Measurements from ENCODE around the gene USP44.

Gene USP44

DNA sequence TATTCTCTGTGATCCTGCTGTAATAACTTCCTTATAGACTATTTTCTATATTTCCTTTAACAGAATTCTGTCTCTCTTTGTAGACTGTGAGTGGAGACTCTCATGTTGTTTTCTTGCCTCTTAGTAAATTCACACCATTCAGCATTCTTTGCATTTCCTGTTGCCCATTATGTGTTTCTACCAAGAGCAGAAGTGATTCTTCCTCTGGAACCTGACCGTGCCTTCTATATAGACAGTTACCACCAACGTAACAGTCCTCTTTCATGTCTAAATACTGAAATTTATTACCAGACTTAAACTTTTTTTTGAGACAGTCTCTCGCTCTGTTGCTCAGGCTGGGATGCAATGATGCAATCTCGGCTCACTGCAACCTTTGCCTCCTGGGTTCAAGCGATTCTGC, 46.2 kb downstream of the USP44 start:
- Histone ChIP-seq H4K20me1 (ENCODE audit: control insufficient read depth, insufficient read depth, low read depth, low read length) (peaks cover 13% of the 10 kb centered on the region; the same call in 1 of the 2 replicates), H3K9me2 (replicated peaks; ENCODE audit: control insufficient read depth, low read length) (no peaks in the 10 kb centered on the region), H3K27ac (ENCODE audit: low read depth, low read length) (no peak overlapping the region), H3K4me1 (ENCODE audit: control insufficient read depth, low read length) (no peaks in the 10 kb centered on the region), H3F3A (ENCODE audit: control insufficient read depth, insufficient read depth) (peaks cover 39% of the 10 kb centered on the region), H3K4me3 (ENCODE audit: low read length) (no peak overlapping the region), H3K36me3 (ENCODE audit: control insufficient read depth, low read length) (peaks cover 95% of the 10 kb centered on the region), H3K9me3 (ENCODE audit: control insufficient read depth, insufficient read depth, low read length) (no peaks in the 10 kb centered on the region), H3K79me2 (ENCODE audit: control insufficient read depth, low read length) (peaks cover 79% of the 10 kb centered on the region), H3K27me3 (ENCODE audit: control insufficient read depth, low read length) (no peaks in the 10 kb centered on the region), H3K4me2 (ENCODE audit: low read length) (no peak overlapping the region)
- no peak for TF ChIP-seq EZH2phosphoT487 (IDR thresholded peaks at IDR 0.05; ENCODE audit: borderline replicate concordance, low read length)

DNA sequence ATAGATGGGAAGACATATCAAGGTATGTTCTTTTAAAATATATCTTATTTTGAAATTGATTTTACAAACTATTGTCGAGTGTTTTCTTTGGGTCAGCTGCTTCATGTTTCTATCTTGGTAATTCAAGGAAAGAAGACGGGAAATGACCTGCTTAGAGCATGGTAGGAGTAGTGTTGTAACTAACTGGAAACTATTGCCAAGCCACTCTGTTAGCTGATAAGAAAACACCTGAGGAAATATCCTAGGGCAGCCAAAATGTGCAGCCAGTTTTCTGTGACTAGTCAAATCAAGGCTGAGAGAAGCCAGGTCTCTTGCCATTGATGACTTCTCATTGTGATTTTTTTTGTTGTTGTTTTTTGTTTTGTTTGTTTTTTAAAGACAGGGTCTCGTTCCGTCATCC, 47.1 kb downstream of the USP44 start:
- H3K4me2 ChIP-seq (ENCODE audit: low read length) = no peak overlapping the region
- H3F3A ChIP-seq (ENCODE audit: control insufficient read depth, insufficient read depth) = peaks cover 32% of the 10 kb centered on the region
- peaks cover 95% of the 10 kb centered on the region for H3K36me3 ChIP-seq (ENCODE audit: control insufficient read depth, low read length)
- no peak overlapping the region for H3K27ac ChIP-seq (ENCODE audit: low read depth, low read length)
- TF ChIP-seq EZH2phosphoT487 (IDR thresholded peaks at IDR 0.05; ENCODE audit: borderline replicate concordance, low read length) = no peak
- TF ChIP-seq, protein P1, sequence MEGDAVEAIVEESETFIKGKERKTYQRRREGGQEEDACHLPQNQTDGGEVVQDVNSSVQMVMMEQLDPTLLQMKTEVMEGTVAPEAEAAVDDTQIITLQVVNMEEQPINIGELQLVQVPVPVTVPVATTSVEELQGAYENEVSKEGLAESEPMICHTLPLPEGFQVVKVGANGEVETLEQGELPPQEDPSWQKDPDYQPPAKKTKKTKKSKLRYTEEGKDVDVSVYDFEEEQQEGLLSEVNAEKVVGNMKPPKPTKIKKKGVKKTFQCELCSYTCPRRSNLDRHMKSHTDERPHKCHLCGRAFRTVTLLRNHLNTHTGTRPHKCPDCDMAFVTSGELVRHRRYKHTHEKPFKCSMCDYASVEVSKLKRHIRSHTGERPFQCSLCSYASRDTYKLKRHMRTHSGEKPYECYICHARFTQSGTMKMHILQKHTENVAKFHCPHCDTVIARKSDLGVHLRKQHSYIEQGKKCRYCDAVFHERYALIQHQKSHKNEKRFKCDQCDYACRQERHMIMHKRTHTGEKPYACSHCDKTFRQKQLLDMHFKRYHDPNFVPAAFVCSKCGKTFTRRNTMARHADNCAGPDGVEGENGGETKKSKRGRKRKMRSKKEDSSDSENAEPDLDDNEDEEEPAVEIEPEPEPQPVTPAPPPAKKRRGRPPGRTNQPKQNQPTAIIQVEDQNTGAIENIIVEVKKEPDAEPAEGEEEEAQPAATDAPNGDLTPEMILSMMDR (IDR thresholded peaks at IDR 0.05; ENCODE audit: low read depth, low read length, poor library complexity, severe bottlenecking) = no peak
- H3K79me2 ChIP-seq (ENCODE audit: control insufficient read depth, low read length) = peaks cover 83% of the 10 kb centered on the region
- no peaks in the 10 kb centered on the region for H3K27me3 ChIP-seq (ENCODE audit: control insufficient read depth, low read length)
- no peak overlapping the region for H3K4me3 ChIP-seq (ENCODE audit: low read length)
- no peaks in the 10 kb centered on the region for H3K4me1 ChIP-seq (ENCODE audit: control insufficient read depth, low read length)
- H4K20me1 ChIP-seq (ENCODE audit: control insufficient read depth, insufficient read depth, low read depth, low read length) = peaks cover 13% of the 10 kb centered on the region; the same call in 1 of the 2 replicates
- H3K9me2 ChIP-seq (replicated peaks; ENCODE audit: control insufficient read depth, low read length) = no peaks in the 10 kb centered on the region
- H3K9me3 ChIP-seq (ENCODE audit: control insufficient read depth, insufficient read depth, low read length) = no peaks in the 10 kb centered on the region

DNA sequence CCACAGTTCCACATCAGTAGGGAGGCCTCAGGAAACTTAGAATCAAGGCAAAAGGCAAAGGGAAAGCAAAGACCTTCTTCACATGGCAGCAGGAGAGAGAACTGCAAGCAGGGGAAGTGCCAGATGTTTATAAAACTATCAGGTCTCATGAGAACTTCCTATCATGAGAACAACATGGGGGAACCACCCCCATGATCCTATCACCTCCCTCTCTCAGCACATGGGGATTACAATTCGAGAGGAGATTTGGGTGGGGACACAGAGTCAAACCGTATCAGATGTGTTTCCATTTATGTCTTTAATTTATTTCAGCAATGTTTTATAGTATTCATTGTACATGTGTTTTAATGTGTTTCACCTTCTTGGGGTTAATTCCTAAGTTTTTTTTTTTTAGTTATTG, 51.5 kb downstream of the USP44 start:
- Histone ChIP-seq H3K36me3 (ENCODE audit: control insufficient read depth, low read length) (peaks cover 95% of the 10 kb centered on the region), H3K79me2 (ENCODE audit: control insufficient read depth, low read length) (peaks cover 96% of the 10 kb centered on the region)

DNA sequence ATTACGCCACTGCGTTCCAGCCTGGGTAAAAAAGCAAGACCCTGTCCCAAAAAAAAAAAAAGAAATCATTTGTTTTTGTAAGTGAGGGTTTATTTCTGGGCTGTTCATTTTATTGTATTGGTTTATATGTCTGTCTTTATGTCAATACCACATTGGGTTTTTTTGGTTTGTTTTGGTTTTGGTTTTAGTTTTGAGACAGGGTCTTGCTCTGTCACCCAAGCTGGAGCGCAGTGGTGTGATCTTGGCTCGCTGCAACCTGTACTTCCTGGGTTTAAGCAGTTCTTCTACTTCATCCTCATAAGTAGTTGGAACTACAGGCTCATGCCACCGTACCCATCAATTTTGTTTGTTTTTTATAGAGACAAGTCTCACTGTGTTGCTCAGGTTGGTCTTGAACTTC, 52.3 kb downstream of the USP44 start:
- TF ChIP-seq EZH2phosphoT487 (IDR thresholded peaks at IDR 0.05; ENCODE audit: borderline replicate concordance, low read length) = no peak
- TF ChIP-seq, protein P1 (IDR thresholded peaks at IDR 0.05; ENCODE audit: low read depth, low read length, poor library complexity, severe bottlenecking) = no peak
- H3F3A ChIP-seq (ENCODE audit: control insufficient read depth, insufficient read depth) = peaks cover 26% of the 10 kb centered on the region
- H3K9me3 ChIP-seq (ENCODE audit: control insufficient read depth, insufficient read depth, low read length) = no peaks in the 10 kb centered on the region
- H3K36me3 ChIP-seq (ENCODE audit: control insufficient read depth, low read length) = peaks cover 95% of the 10 kb centered on the region
- H3K27me3 ChIP-seq (ENCODE audit: control insufficient read depth, low read length) = no peaks in the 10 kb centered on the region
- no peak overlapping the region for H3K4me3 ChIP-seq (ENCODE audit: low read length)
- H4K20me1 ChIP-seq (ENCODE audit: control insufficient read depth, insufficient read depth, low read depth, low read length) = peaks cover 4% of the 10 kb centered on the region; the same call in 1 of the 2 replicates
- no peaks in the 10 kb centered on the region for H3K9me2 ChIP-seq (replicated peaks; ENCODE audit: control insufficient read depth, low read length)
- no peak overlapping the region for H3K27ac ChIP-seq (ENCODE audit: low read depth, low read length)
- no peak overlapping the region for H3K4me2 ChIP-seq (ENCODE audit: low read length)
- H3K79me2 ChIP-seq (ENCODE audit: control insufficient read depth, low read length) = peaks cover 96% of the 10 kb centered on the region
- no peaks in the 10 kb centered on the region for H3K4me1 ChIP-seq (ENCODE audit: control insufficient read depth, low read length)

More for the DNA sequence above, 51.5 kb downstream of the USP44 start:
- TF ChIP-seq EZH2phosphoT487 (IDR thresholded peaks at IDR 0.05; ENCODE audit: borderline replicate concordance, low read length) = no peak
- TF ChIP-seq, protein P1 (IDR thresholded peaks at IDR 0.05; ENCODE audit: low read depth, low read length, poor library complexity, severe bottlenecking) = no peak
- Histone ChIP-seq H3F3A (ENCODE audit: control insufficient read depth, insufficient read depth) (peaks cover 22% of the 10 kb centered on the region), H3K4me2 (ENCODE audit: low read length) (no peak overlapping the region), H3K4me1 (ENCODE audit: control insufficient read depth, low read length) (no peaks in the 10 kb centered on the region), H3K27ac (ENCODE audit: low read depth, low read length) (no peak overlapping the region; the same call in 1 of the 2 replicates), H3K9me3 (ENCODE audit: control insufficient read depth, insufficient read depth, low read length) (no peaks in the 10 kb centered on the region), H3K9me2 (replicated peaks; ENCODE audit: control insufficient read depth, low read length) (no peaks in the 10 kb centered on the region), H3K27me3 (ENCODE audit: control insufficient read depth, low read length) (no peaks in the 10 kb centered on the region), H4K20me1 (ENCODE audit: control insufficient read depth, insufficient read depth, low read depth, low read length) (peaks cover 4% of the 10 kb centered on the region; the same call in 1 of the 2 replicates), H3K4me3 (ENCODE audit: low read length) (no peak overlapping the region)
